Heart left ventricle (tissue), 13 donors: ENCODE results near the gene RELL1.

Experiments
- POLR2A ChIP-seq, 2 donors: fragments of 450-650 bp; IDR thresholded peaks; one replicate each; pipeline ENCODE4 v1.6.1; 2017; ENCODE audit warnings: antibody characterized with exemption in 2 of 2, mild to moderate bottlenecking in 2 of 2, moderate library complexity in 2 of 2
- TF ChIP-seq, protein P1 (sequence below), 12 donors: fragments of 200-600 bp; sonication (generic) in 4 of 12; IDR thresholded peaks; one replicate each; pipeline versions ENCODE4 v1.5.0 to v1.8.0; 2018 to 2022; ENCODE audit warnings: antibody characterized with exemption in 12 of 12, mild to moderate bottlenecking in 5 of 12
- donor health status: ischemic (EF 13 %, LVEDD 7.1; RV severe dilation, severe dysfunction).
- donor health status: DM: no; HTN: yes; CAD: no.
- donor health status: DM: no; HTN: no; CAD: no.
- donor health status: ischemic (EF 25% LVEDD 6.9; RV normal size, moderate dysfunction).
- donor health status: ischemic (EF 25% LVEDD 5.7; RV mildly dilated, moderate dysfunction).
- donor health status: ischemic (EF 35%, LVEDD 5.7; RV mildly dilated, moderate dysfunction).
- donor health status: nonischemic (EF 11% LVEDD 7.7; RV severe dilation, severe dysfunction).
- donor health status: DM: yes; HTN: yes; CAD: no.
- donor health status: PGD.
- donor health status: ischemic (EF 29% LVEDD 5.4; RV normal size, mild dysfunction).
- donor health status: nonischemic (EF 23%, LVEDD 6.1; RV moderate dilation, normal function).

DNA sequence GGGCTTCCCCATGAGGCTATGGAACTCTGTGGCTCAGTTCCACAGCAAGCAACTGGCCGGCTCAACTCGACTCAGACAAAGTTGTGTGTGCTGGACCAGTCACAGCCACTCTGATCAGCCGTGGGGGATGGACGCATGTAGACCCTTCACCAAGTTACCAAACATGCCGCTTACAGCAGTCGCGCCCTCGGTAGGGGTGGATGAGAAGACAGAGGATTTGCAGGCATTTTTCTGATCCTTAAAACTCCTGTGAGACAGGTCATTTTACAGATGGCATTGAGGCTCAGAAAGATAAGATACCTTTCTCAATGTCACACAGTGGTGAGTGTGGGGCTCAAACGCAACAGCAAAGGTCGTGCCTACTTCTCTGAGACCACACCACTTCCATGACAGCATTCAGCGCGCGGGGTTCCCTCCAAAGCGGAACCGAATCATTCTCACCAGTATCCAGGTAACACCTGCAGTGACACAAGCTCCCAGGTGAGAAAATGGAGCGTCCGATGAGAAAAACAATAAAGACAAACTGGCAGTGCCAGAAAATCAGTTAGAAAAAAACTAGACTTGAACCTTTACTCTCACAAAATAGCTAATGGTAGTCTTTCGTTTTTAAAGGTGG, 83.6 kb downstream of the RELL1 start:
- TF ChIP-seq, protein P1, sequence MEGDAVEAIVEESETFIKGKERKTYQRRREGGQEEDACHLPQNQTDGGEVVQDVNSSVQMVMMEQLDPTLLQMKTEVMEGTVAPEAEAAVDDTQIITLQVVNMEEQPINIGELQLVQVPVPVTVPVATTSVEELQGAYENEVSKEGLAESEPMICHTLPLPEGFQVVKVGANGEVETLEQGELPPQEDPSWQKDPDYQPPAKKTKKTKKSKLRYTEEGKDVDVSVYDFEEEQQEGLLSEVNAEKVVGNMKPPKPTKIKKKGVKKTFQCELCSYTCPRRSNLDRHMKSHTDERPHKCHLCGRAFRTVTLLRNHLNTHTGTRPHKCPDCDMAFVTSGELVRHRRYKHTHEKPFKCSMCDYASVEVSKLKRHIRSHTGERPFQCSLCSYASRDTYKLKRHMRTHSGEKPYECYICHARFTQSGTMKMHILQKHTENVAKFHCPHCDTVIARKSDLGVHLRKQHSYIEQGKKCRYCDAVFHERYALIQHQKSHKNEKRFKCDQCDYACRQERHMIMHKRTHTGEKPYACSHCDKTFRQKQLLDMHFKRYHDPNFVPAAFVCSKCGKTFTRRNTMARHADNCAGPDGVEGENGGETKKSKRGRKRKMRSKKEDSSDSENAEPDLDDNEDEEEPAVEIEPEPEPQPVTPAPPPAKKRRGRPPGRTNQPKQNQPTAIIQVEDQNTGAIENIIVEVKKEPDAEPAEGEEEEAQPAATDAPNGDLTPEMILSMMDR (IDR thresholded peaks at IDR 0.05), result no peak
- no peak for TF ChIP-seq POLR2A (IDR thresholded peaks at IDR 0.05)
